Epithelial cell of prostate (primary cell): ENCODE data around the gene ENTPD1.
"Not testable (repeated sequence)": the region's sequence is repeated elsewhere in the genome, so short reads cannot be mapped to it uniquely, and the experiment has no call there.

Experiments used
- DNase-seq: peaks from one replicate; pipeline ENCODE4 v3.0.0-alpha.2; 2011; ENCODE audit warnings: low read depth, low spot score
- H3K27ac ChIP-seq: fragments of 450-650 bp; 2 replicates; pipeline ENCODE4 v1.5.1; 2017; ENCODE audit warnings: mild to moderate bottlenecking

Gene ENTPD1

DNA sequence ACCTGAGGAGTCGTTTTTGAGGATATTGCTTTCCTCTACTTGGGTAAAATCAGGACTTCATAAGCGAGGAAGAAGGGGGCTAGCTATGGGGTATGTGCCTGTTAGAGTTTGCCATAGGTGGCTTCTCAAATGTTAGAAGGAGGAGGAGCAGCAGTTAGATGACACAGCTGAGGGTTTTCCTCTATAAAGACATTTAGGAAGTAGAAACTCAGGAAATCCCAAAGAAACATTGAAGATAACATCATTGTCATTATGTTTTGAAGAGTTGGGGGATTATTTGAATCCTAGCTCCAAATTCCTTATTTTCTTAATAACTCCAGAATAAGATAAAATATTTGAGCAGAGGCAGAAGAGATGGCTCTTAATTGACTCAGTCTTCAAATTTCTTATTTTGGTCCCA lies 92.9 kb downstream of the ENTPD1 start:
- no peak for DNase-seq
- no peak overlapping the region for H3K27ac ChIP-seq

DNA sequence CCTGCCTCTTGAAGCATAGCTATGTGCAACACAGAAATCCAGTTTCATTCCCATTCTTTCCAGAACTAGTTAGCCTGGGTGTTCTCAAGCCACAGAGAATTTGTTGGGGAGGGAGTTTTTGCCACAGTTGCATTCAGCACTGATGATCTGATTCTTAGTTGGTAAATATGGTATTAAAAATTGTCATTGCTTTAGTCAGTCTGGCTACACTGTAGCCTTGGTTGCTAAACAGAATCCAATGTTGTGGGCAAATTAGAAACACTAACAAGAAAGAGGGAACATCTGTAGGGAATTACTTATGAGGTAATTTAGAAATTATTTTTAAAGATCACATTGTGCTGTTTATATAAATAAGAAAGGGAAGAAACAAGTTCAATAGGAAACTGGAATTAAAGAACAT lies 94.8 kb downstream of the ENTPD1 start:
- no peak for DNase-seq

DNA sequence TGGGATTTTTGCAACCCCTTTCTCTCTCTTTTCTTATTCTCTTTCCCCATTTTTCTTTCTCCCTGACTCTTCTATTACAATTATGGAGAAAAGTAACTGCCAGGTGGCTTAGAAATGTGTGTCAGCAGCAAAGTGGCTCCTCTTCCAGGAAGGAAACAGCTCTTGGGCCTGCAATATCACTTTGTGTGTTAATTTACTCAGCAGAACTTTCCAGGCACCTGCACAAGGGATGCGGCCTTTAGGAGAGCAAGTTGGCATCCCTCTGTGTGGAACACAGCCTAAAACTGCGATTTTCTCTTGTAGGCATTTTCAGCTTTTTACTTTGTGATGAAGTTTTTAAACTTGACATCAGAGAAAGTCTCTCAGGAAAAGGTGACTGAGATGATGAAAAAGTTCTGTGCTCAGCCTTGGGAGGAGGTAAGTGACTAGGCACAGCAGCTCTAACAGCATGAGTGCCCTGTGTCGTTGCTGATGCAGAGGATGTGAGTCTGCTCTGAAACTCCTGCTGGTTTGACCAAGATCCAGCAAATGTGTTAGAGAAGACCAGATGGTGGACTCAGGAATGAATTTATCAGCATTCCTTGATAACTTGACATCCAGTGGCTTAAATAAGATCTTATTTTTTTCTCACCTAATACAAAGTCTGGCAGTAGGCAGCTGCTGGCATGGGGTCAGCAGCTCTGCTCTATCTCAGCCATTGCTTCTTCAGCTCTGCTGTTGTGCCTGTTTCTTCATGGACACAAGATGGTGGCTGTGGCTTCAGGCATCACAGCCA lies 104.4 kb downstream of the ENTPD1 start:
- H3K27ac ChIP-seq: no peak overlapping the region
- DNase-seq: no peak

More for the DNA sequence above, 94.8 kb downstream of the ENTPD1 start:
- H3K27ac ChIP-seq: no peak overlapping the region

GRCh38 chr10:95861386-95861785 lies 105.4 kb downstream of the ENTPD1 start:
- no peak for DNase-seq
- H3K27ac ChIP-seq: no peak overlapping the region

DNA sequence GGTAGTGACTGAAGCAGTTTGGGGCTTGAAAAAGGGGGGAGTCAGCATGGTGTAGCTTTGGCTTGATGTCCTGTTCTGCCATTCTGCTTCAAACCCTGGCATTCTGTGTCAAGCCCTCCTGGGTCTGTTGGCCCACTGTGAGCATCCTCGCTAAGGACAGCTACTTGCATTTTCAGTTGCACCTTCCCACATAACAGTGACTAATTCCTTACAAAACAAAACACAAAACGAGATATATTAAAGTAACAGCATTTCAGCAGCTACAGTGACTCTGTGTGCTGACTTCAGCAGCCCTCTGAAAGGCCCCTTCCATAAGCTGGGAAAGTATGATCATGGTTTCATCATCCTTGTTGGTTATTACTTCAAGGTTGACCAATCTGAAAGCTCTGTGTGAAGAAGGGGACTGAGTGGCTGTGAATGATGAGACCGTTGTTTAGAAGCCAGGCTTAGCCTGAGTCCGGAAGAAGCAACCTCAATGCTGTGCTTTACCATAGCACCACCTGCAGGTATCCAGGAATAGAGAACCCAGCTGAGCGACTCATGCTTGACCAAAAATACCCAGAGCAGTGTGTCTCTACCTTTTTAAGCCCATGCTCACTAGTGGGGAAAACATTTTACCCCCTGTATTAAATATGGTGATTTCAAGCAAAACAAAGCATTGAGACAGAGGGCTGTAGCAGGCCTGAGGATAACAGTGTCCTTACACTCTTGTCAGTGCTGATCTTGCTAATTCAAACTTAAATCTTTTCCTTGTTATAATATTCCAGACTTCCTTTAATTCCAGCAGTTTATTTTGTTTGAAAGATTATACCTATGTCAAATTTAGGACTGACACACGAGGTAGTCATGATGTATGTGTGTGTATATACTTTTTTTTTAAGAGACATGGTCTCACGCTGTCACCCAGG lies 109.2 kb downstream of the ENTPD1 start:
- no peak overlapping the region for H3K27ac ChIP-seq
- DNase-seq: peak; percentile 8

GRCh38 chr10:95865814-95866466 lies 110.0 kb downstream of the ENTPD1 start:
- H3K27ac ChIP-seq: no peak overlapping the region
- no peak for DNase-seq

DNA sequence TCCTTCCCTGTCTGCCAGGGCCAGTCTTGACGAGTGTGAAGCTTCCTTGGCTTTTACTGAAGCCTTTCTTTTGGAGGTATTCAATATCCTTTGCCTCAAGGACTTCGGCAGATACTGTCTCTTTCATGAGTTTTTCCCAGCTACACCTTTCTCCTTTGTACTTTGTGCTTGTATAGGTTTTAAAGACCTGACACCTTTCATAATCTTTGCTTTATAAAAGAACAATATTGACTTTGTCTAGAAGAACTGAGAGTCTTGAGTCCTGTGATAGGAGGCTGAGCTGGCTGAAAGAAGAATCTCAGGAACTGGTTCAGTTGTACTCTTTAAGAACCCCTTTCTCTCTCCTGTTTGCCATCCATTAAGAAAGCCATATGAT lies 110.5 kb downstream of the ENTPD1 start:
- H3K27ac ChIP-seq: no peak overlapping the region
- DNase-seq: no peak

DNA sequence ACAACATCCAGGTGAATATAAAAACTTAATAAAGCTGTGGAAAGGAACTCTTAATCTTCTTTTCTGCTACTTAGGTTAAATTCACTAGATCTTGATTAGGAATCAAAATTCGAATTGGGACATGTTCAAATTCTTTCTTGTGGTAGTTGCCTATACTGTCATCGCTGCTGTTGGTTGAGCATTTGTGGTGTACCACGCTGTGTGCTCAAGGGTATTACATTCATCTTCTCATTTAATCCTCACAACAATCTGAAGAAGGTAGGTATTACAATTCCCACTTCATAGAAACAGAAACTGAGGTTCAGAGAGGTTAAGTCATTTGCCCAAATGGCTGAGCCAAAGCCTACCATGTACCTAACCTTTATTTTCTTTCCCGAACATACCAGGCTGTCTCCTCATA lies 111.9 kb downstream of the ENTPD1 start:
- H3K27ac ChIP-seq: no peak overlapping the region

DNA sequence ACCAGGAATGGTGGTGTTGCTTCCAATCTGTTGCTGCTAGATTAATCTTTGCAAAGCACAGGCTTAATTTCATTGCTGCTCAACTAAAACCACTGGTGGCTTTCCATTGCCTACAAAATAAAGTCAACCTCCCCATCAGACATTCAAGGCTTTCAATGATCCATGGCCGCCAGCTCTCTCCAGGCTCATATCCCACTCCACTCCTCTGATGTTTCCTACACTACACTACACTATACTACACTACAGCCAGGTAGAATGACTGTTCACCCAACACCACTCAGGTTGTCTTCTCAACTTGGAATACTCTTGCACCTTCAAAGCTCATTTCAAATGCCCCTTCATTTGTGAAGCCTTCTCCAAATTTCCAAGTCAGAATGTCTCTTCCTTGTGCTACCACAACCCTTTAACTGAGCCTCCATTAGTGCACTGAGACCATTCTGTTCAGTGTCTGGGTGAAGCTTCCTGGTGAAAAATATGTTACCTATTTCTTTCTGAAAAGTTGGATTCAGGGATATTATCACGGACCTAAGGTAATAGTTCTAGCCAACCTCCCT lies 116.3 kb downstream of the ENTPD1 start:
- DNase-seq: no peak
- no peak overlapping the region for H3K27ac ChIP-seq

More for the DNA sequence above, 111.9 kb downstream of the ENTPD1 start:
- DNase-seq: no peak

DNA sequence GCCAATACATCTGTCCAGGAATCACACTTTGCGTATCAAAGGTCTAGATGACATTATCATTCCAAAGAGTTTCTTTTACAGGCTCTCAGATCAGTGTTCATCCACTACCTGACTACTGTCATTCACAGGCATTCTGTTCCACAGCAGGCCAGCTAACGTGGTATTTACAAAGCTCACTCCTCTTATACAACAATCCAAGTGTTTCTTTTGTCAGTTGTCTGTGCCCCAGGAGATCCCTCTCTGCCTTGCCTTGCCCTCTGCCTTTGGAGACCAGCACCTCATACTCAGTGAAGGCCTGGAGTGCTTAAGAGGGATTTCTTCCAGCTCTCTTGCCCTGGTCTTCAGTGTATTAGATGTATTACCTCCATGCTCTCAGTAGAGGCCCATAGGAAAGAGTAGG lies 117.2 kb downstream of the ENTPD1 start:
- H3K27ac ChIP-seq: no peak overlapping the region
- no peak for DNase-seq

- no peak overlapping the region for H3K27ac ChIP-seq
- DNase-seq: no peak
These were observed 117.7 kb downstream of the ENTPD1 start for GRCh38 chr10:95873651-95874050.

- not testable (repeated sequence) for DNase-seq, H3K27ac ChIP-seq
These were observed 118.8 kb downstream of the ENTPD1 start for GRCh38 chr10:95874783-95875182.

- no peak overlapping the region for H3K27ac ChIP-seq
- DNase-seq: no peak
These were observed 120.8 kb downstream of the ENTPD1 start for GRCh38 chr10:95876756-95877155.

- no peak for DNase-seq
- H3K27ac ChIP-seq: no peak overlapping the region
These were observed 121.9 kb downstream of the ENTPD1 start for GRCh38 chr10:95877881-95878280.

- H3K27ac ChIP-seq: no peak overlapping the region
- no peak for DNase-seq
These were observed 124.7 kb downstream of the ENTPD1 start for GRCh38 chr10:95880704-95881103.

- DNase-seq: no peak
- H3K27ac ChIP-seq: no peak overlapping the region
These were observed 125.4 kb downstream of the ENTPD1 start for GRCh38 chr10:95881316-95881715.

DNA sequence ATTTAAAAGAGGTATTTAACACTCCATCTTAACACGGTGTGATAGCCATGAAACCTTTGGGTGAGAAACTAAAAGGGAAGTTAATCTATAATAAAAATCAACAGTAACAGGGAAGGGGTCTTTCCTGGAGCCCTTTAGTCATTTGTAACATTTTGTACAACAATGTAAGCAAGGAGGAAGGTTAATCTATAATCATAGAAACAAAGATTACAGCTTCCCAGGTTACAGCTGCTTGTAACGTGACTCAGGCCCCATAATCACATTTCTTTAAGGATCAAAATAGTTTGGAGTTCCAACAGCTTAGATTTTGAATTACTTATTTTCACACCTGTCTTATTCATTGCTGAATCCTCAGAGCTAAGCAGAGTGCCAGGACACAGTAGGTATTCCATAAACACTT lies 133.9 kb downstream of the ENTPD1 start:
- no peak overlapping the region for H3K27ac ChIP-seq
- no peak for DNase-seq

- H3K27ac ChIP-seq: no peak overlapping the region
- DNase-seq: no peak
These were observed 140.3 kb downstream of the ENTPD1 start for GRCh38 chr10:95896071-95896850.

- DNase-seq, H3K27ac ChIP-seq: not testable (repeated sequence)
These were observed 150.1 kb downstream of the ENTPD1 start for GRCh38 chr10:95905897-95906580.
